ENCODE data around the gene CDX2.

The CDX2 gene

GRCh38 chr13:27978301-27978968 lies 9.3 kb upstream of the CDX2 start:
- DNase-seq, result no peak

DNA sequence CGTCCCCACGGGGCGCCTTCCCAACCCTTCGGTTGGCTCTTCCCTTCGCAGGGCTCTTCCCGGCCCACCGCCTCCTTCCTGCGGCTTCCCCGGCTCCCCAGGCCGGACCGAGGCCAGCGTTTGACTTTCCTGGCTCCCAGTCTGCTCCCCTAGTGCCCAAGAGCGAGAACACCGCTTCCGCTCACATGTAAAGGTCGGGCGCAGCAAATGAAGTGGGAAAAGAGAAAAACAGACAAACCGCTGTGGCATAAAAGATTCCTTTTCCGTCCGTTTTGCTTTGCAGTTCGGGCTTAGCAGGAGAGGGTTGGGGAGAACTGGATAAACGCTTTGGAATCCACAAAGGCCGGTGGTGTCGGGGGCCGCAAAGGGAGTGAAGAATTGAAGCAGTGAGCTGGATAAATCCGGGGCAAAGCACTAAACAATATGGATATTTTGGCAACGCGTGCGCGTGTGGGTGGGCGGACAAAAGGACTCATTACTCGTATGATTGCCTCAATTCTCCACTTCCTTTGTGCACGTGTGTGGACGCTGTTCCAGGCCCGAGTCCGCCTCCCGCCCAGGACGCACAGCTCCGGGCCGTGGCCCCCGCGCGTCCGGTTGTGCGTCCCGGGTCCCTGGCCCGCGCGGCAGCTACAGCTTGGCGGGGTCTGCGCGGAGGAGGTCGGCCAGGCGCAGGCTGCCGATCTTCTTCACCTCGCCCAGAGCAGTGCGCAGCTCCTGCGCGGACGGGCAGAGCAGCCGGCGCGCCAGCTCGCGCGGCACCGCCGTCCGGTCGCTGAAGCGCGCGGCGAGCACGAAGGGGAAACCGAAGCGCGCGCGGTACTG lies 8.6 kb upstream of the CDX2 start:
- DNase-seq, result no peak

GRCh38 chr13:27976362-27977091 lies 7.4 kb upstream of the CDX2 start:
- DNase-seq, result no peak

- no peak for DNase-seq
Measured at GRCh38 chr13:27975564-27976361, 6.6 kb upstream of the CDX2 start.

DNA sequence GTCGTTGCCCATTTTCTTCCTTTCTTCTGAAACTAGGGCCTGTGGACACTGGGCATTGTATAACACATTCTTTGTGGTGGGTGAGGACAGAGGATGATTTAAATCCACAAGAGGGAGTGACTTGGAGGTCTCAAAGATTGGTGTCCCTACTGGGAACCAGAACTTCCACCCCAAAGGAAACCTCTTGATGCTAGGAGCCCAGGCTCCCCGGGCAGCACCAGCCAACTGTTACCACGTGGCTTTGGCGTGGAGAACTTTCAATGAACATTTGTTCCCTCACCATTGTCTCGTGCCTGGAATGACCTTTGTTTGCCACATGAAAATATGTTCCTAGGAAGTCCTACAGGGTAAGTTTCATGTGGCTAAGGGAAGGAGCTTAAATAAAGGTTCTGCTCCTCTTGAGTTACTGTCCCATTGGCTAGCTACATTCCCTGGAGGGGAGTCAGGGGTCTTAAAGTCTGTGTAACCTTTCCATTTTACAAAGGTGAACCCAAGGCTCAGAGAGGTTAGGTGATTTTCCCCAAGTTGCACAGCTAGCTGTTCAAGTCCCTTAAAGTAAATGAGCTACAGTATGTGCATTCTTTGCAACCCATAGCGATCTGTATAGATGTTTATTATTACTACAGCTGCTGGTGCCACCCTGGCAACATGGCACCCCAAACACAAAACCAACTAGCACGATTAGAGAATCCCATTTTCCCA lies 5.0 kb upstream of the CDX2 start:
- no peak for DNase-seq

GRCh38 chr13:27973291-27973690 lies 4.2 kb upstream of the CDX2 start:
- no peak for DNase-seq

DNA sequence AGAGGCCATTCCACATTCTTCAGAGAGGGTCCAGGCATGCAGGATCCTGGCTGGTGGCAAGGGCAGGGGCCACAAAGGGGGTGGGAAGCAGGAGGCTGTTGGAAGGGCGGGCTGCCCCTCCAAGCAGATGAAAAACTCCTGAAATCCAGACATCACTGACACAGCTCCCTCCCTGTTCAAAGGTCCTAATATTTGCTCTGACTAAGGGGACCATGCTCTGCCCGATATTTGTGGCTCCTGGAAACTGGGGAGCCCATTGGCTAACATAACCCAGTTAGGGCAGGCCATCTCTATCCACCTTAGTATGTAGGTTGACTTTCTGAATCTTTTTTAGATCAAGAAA lies 3.3 kb upstream of the CDX2 start:
- no peak for DNase-seq

DNA sequence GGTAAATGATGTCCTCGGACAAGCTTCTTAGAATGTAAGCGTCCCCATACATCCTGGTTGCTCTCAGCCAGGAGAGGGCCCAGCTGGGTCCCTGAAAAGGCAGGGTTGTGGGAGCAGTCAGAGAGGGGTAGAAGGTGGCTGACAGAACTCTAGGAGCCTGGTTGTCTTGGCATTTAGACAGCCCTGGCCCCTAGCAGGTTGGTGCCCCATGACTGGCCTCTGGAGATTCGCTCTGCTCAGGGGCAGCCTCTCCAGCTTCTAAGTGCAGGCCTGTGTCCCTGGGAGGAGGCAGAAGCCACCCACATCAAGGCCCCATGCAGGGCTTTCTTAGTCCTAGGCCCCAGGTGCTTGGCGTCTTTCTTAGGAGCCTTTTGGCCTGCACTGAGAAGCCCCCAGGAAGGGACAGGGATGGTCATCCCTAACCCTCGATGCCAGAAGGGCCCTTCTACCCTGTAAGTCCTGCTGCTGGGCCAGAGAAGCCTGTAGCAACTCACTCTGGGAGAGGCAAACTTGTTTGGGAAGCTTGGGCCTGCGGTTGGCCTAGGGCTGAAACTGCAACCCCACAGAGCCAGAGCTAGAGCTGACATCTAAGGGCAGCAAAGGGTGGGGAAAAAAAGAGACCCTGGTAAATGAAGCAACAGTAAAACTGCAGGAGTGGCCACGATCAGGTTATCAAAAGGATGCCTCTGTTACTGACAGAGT lies 2.8 kb upstream of the CDX2 start:
- DNase-seq, result no peak

GRCh38 chr13:27971236-27971645 lies 2.1 kb upstream of the CDX2 start:
- DNase-seq, result no peak

GRCh38 chr13:27970382-27971235 lies 1.5 kb upstream of the CDX2 start:
- DNase-seq, result no peak

DNA sequence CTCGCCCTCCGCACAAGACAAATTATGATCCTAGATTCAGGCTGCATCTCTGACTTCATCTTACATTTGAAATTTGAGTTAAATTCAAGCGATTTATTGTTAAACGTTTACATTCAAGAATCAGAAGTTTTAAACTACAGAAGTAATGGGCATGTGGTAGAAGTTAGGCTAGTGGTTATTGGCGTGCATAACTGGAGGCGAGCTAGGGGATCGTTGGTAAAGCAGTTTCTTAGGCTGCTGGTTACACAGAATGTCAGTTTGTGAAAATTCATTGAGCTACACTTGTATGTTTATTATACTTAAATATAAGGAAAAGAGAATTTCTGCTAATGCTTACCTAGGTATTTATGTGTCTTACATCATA lies 733 bp upstream of the CDX2 start:
- no peak for DNase-seq

DNA sequence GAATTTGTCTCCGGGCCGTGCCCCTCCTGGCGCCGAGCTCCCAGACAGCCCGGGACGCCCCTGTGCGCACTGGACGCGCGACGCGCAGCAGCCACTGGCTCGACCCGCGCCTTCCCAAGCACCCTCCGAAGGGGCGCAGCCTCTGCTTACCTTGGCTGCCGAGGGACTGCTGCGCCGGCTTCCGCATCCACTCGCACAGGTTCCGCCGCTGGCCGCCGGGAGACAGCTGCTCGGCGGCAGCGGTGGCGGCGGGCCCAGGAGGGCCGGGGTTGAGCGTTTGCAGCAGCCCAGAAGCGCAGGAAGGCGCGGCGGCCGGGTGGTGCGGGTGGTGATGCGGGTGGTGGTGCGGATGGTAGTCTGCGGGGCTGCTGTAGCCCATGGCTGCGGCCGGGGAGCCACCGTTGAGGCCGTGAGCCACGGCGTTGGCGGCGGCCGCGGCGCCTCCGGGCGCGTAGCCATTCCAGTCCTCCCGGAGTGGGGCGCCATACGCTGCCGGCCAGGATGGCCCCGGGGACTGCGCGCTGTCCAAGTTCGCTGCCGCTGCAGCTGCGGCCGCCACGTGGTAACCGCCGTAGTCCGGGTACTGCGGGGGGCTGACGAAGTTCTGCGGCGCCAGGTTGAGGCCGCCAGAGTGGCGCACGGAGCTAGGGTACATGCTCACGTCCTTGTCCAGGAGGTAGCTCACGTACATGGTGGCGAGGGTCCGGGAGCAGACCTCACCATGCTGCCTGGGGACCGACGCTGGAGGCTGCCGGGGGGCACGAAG lies 616 bp downstream of the CDX2 start:
- DNase-seq, result no peak

- DNase-seq, result no peak
Measured at GRCh38 chr13:27967736-27968315, 1.3 kb downstream of the CDX2 start.

GRCh38 chr13:27967203-27967735 lies 1.8 kb downstream of the CDX2 start:
- DNase-seq, result no peak

DNA sequence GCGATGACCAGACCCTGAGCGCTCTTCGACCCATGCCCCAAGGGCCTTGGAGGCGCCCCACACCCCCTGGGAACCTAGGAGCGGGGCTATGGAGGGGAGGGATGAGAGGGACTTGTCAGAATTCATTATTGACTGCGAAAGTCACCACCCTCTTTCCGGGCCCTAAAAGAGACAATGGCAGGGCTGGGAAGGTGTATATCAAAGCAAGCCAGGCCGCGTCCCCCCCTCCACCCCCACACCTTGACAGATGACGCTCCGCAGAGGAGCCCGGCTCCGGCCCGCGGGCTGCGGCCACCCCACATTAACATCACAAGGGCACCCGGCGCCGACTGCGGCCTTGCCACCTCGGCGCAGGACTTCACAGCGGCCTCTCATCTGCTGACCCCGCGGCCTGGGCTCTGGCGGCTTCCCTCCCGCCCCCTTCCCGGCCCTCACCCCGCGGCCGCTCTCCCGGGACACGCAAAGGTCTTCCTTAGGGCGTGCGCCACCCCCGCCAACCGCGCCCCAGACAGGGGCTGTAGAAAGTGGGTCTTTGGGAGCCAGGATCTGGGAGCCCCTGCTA lies 2.4 kb downstream of the CDX2 start:
- no peak for DNase-seq

DNA sequence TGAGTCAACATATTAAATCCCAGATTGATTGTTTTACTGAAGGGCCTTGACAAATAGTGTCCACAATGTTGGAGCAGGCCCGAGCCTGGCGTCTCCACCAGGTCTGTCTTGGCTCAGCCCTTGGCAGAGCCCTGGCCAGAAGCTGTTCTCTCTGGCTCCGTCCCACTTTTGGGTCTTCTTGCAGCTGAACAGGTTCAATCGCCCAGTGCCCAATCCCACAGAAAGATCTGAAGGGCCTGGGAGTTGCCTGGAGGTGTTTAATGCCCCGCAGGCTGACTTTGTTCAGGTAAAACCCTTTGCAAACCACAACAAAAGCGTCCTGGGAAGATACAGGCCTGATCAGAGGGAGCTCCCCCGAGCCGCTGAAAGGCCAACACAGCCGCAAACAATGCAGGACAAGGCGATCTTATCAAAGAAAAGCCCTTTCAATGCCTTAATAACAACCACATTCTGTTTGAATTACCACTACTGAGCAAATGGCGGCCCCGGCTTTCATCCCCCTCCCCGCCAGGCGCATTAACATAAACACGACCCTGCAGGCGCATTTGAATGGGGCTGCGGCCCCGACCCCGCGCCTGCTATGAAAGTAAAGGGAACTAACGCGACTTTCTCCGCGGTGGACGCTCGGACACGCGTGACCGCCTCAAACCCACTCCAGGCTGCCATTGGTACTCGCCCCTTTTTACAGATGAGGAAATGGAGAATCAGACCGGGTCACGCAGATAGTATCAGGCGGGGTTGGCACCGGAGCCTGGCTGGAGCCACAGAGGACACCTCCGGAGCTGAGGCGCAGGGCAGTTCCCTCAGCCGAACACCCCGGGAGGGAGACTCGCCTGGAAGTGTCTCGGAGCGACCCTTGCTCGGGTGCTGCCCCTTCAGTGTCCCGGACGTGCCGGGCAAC lies 3.1 kb downstream of the CDX2 start:
- DNase-seq, result no peak

DNA sequence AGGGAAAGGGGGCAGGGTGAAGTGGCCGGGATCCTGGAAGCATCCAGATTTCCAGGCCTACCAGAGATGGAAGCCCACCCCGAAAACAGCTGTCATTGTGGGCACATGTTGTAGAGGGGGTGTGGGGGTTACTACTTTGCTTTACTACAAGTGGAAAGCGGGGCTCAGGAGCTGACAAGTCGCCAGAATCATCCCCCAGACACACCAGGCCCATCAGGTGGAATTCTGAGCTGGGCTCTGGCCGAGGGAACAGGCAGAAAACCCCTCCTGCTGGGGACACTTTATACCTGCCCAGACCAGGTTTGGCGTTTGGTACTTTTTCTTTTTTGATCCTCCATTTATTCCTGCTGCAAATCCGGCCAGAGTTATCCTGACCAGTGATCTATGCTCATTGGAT lies 3.8 kb downstream of the CDX2 start:
- no peak for DNase-seq

GRCh38 chr13:27964741-27965323 lies 4.3 kb downstream of the CDX2 start:
- DNase-seq, result no peak
